Astrocyte (in vitro differentiated cells and primary cell): ENCODE data around the gene PIGZ.

ENCODE experiments used
- CTCF ChIP-seq: IDR thresholded peaks from 2 replicates; pipeline ENCODE4 v1.5.1; 2011; ENCODE audit warnings: low read depth, mild to moderate bottlenecking, inconsistent platforms, low read length, moderate library complexity; ENCODE audit not compliant: insufficient read depth
- EZH2 ChIP-seq: IDR thresholded peaks from 2 replicates; pipeline ENCODE4 v1.6.1; 2012; ENCODE audit warnings: mild to moderate bottlenecking, low read length, inconsistent platforms; ENCODE audit not compliant: insufficient read depth

- TF ChIP-seq EZH2 = no peak
- no peak for TF ChIP-seq CTCF
Measured at GRCh38 chr3:197000211-197000610, 31.6 kb upstream of the PIGZ start.
